Gastroesophageal sphincter (tissue), 3 donors: ENCODE measurements around the gene FRMD5.

Experiments
- CTCF ChIP-seq, 4 experiments: fragments of 200-600 bp in 2 of 4; fragments of 450-650 bp in 2 of 4; sonication (generic) in 1 of 4; IDR thresholded peaks; one replicate each; pipeline ENCODE4 v1.5.1; 2017 to 2019; ENCODE audit warnings: antibody characterized with exemption in 4 of 4, mild to moderate bottlenecking in 2 of 4, moderate library complexity in 2 of 4
- EP300 ChIP-seq: sonication (generic); formaldehyde crosslinking; IDR thresholded peaks from one replicate; pipeline ENCODE4 v1.6.1; 2017; ENCODE audit warnings: antibody characterized with exemption, mild to moderate bottlenecking
- POLR2A ChIP-seq, 2 donors: fragments of 450-650 bp; IDR thresholded peaks; one replicate each; pipeline ENCODE4 v1.6.1; 2017; ENCODE audit warnings: antibody characterized with exemption in 2 of 2, mild to moderate bottlenecking in 2 of 2, moderate library complexity in 1 of 2
- POLR2AphosphoS5 ChIP-seq: sonication (generic); formaldehyde crosslinking; IDR thresholded peaks from one replicate; pipeline ENCODE4 v1.6.1; 2017; ENCODE audit warnings: antibody characterized with exemption

GRCh38 chr15:44096596-44096995, 98.5 kb downstream of the FRMD5 start:
- TF ChIP-seq CTCF (IDR thresholded peaks at IDR 0.05) (no peak), EP300 (no peak), POLR2AphosphoS5 (no peak), POLR2A (IDR thresholded peaks at IDR 0.05) (no peak)
